Lower lobe of right lung (tissue), 2 donors: ENCODE data around the gene COL1A2. TPM values are rescaled to one million over a fixed set of nuclear protein-coding genes. Genes with fewer than 3 reads are reported as not detected.

Source experiments
- ATAC-seq, 2 donors: fragments of 200-7000 bp; cut with Tn5 transposase; one replicate each; pipeline ENCODE4 v1.9.1; 2020 to 2022; ENCODE audit warnings: mild to moderate bottlenecking in 2 of 2, moderate library complexity in 2 of 2
- DNase-seq: peaks from one replicate; pipeline ENCODE4 v3.0.0-alpha.2; 2020
- H3K27ac ChIP-seq: fragments of 200-600 bp; one replicate; pipeline ENCODE4 v1.8.0; 2022
- H3K27me3 ChIP-seq: fragments of 200-600 bp; one replicate; pipeline ENCODE4 v1.8.0; 2022; ENCODE audit warnings: low read depth
- H3K36me3 ChIP-seq: fragments of 200-600 bp; one replicate; pipeline ENCODE4 v1.8.0; 2022; ENCODE audit warnings: mild to moderate bottlenecking
- H3K4me1 ChIP-seq: fragments of 200-600 bp; one replicate; pipeline ENCODE4 v1.8.0; 2022
- H3K4me3 ChIP-seq: fragments of 200-600 bp; one replicate; pipeline ENCODE4 v1.8.0; 2022; ENCODE audit warnings: mild to moderate bottlenecking
- H3K9me3 ChIP-seq: fragments of 200-600 bp; one replicate; pipeline ENCODE4 v1.8.0; 2022
- CTCF ChIP-seq: fragments of 200-600 bp; IDR thresholded peaks from one replicate; pipeline ENCODE4 v1.8.0; 2022; ENCODE audit warnings: antibody characterized with exemption, mild to moderate bottlenecking
- intact Hi-C: fragments of 100-400 bp; cut with DNase I; formaldehyde crosslinking; loops from one replicate; pipeline ENCODE4 v1.11.0; 2022
- total RNA-seq: library from RNA; stranded (reverse); fragmentation: NEBNext Ultra II Directional; extraction: Animal tissue kit (Norgen Biotek cat#: 25700); gene quantifications from one replicate; pipeline ENCODE4 v1.2.1, GENCODE V29; 2021
- donor health status: DM: no; HTN: yes; CAD: no; lungs with severe emphysema.

The COL1A2 gene
- total RNA-seq, 1 donor from 2014 or later = 252 TPM

GRCh38 chr7:94374721-94375566 lies 19.8 kb upstream of the COL1A2 start:
- peak; percentile 77 to 84 for ATAC-seq
- intact Hi-C loops = no loop called here
- DNase-seq = no peak
- H3K4me1 ChIP-seq = peaks cover 10% of the 10 kb centered on the region
- TF ChIP-seq CTCF = no peak
- H3K9me3 ChIP-seq = no peaks in the 10 kb centered on the region
- peak overlapping the region; percentile 66 for H3K27ac ChIP-seq
- H3K36me3 ChIP-seq = no peaks in the 10 kb centered on the region
- peak overlapping the region; percentile 5 for H3K4me3 ChIP-seq
- no peaks in the 10 kb centered on the region for H3K27me3 ChIP-seq

- Histone ChIP-seq H3K4me3 (no peak overlapping the region), H3K36me3 (no peaks in the 10 kb centered on the region), H3K9me3 (no peaks in the 10 kb centered on the region), H3K27ac (peak overlapping the region; percentile 66), H3K27me3 (no peaks in the 10 kb centered on the region), H3K4me1 (peaks cover 10% of the 10 kb centered on the region)
- intact Hi-C loops = no loop called here
- DNase-seq (no peak), ATAC-seq (peak; percentile 45 to 73)
- TF ChIP-seq CTCF = no peak
These were observed 19.0 kb upstream of the COL1A2 start for GRCh38 chr7:94375691-94376090.

- H3K27me3 ChIP-seq = no peaks in the 10 kb centered on the region
- intact Hi-C loops = no loop called here
- H3K27ac ChIP-seq = peak overlapping the region; percentile 72
- no peaks in the 10 kb centered on the region for H3K36me3 ChIP-seq
- no peak for DNase-seq
- peaks cover 10% of the 10 kb centered on the region for H3K4me1 ChIP-seq
- H3K9me3 ChIP-seq = no peaks in the 10 kb centered on the region
- no peak overlapping the region for H3K4me3 ChIP-seq
- ATAC-seq = no peak
- TF ChIP-seq CTCF = no peak
These were observed 18.4 kb upstream of the COL1A2 start for GRCh38 chr7:94376281-94376680.

- Histone ChIP-seq H3K27ac (no peak overlapping the region), H3K4me1 (peaks cover 10% of the 10 kb centered on the region), H3K27me3 (no peaks in the 10 kb centered on the region), H3K36me3 (no peaks in the 10 kb centered on the region), H3K4me3 (no peak overlapping the region), H3K9me3 (no peaks in the 10 kb centered on the region)
- intact Hi-C loops = no loop called here
- TF ChIP-seq CTCF = no peak
- DNase-seq (no peak), ATAC-seq (no peak)
These were observed 16.3 kb upstream of the COL1A2 start for GRCh38 chr7:94378356-94378755.

GRCh38 chr7:94380264-94380663 lies 14.4 kb upstream of the COL1A2 start:
- intact Hi-C loops = no loop called here
- DNase-seq = no peak
- no peak for ATAC-seq

More at GRCh38 chr7:94380264-94380663, 14.4 kb upstream of the COL1A2 start:
- Histone ChIP-seq H3K36me3 (no peaks in the 10 kb centered on the region), H3K4me3 (no peak overlapping the region), H3K27ac (no peak overlapping the region), H3K27me3 (no peaks in the 10 kb centered on the region), H3K9me3 (no peaks in the 10 kb centered on the region), H3K4me1 (peaks cover 10% of the 10 kb centered on the region)
- TF ChIP-seq CTCF = no peak
